Natural killer cell (primary cell): ENCODE results near the gene TIGD1. TPM values are rescaled to one million over a fixed set of nuclear protein-coding genes. Genes with fewer than 3 reads are reported as not detected.

Experiments used
- ATAC-seq, 3 donors: fragments of 150-1000 bp in 2 of 3; fragments of 200-7000 bp in 1 of 3; cut with Tn5 transposase; 1 replicate in 1 of 3; 2 replicates in 2 of 3; pipeline ENCODE4 v1.10.0; 2021; ENCODE audit warnings: mild to moderate bottlenecking in 2 of 3, moderate library complexity in 2 of 3
- DNase-seq, 2 donors: peaks; one replicate each; pipeline versions ENCODE4 v3.0.0 to v3.0.0-alpha.2; 2013 to 2021; ENCODE audit warnings: mixed read lengths in 1 of 2
- H3K27ac ChIP-seq: one replicate; pipeline ENCODE4 v1.5.1; 2013; ENCODE audit warnings: mild to moderate bottlenecking, low read length
- H3K27me3 ChIP-seq: one replicate; pipeline ENCODE4 v1.6.1; 2013; ENCODE audit warnings: low read length; ENCODE audit not compliant: control insufficient read depth, insufficient read depth
- H3K36me3 ChIP-seq: one replicate; pipeline ENCODE4 v1.6.1; 2013; ENCODE audit warnings: low read length; ENCODE audit not compliant: control insufficient read depth, insufficient read depth
- H3K4me1 ChIP-seq: one replicate; pipeline ENCODE4 v1.6.1; 2013; ENCODE audit warnings: low read length; ENCODE audit not compliant: control insufficient read depth, insufficient read depth
- H3K4me3 ChIP-seq: one replicate; pipeline ENCODE4 v1.5.1; 2013; ENCODE audit warnings: low read length
- H3K9me3 ChIP-seq: one replicate; pipeline ENCODE4 v1.6.1; 2013; ENCODE audit warnings: low read length; ENCODE audit not compliant: control insufficient read depth, insufficient read depth
- H3K27ac Mint-ChIP-seq, 2 donors: one replicate each; pipeline ENCODE4 v1.8.0; 2022; ENCODE audit warnings: mild to moderate bottlenecking in 2 of 2, mixed read lengths in 2 of 2, moderate library complexity in 1 of 2
- H3K27me3 Mint-ChIP-seq, 2 donors: one replicate each; pipeline ENCODE4 v1.8.0; 2022; ENCODE audit warnings: low read depth in 2 of 2, mixed read lengths in 2 of 2
- H3K36me3 Mint-ChIP-seq: one replicate; pipeline ENCODE4 v1.8.0; 2022; ENCODE audit warnings: mixed read lengths
- H3K4me1 Mint-ChIP-seq, 2 donors: one replicate each; pipeline ENCODE4 v1.8.0; 2022; ENCODE audit warnings: mixed read lengths in 2 of 2
- H3K4me3 Mint-ChIP-seq: one replicate; pipeline ENCODE4 v1.8.0; 2022; ENCODE audit warnings: mild to moderate bottlenecking, moderate library complexity, mixed read lengths
- H3K9me3 Mint-ChIP-seq, 2 donors: one replicate each; pipeline ENCODE4 v1.8.0; 2022; ENCODE audit warnings: mixed read lengths in 2 of 2
- CTCF ChIP-seq: fragments of 200-600 bp; IDR thresholded peaks from one replicate; pipeline ENCODE4 v1.8.0; 2022; ENCODE audit warnings: antibody characterized with exemption
- WGBS: methylation state at CpG from one replicate; pipeline ENCODE4 v1.1.7; 2013; ENCODE audit warnings: missing lambda C conversion rate; ENCODE audit not compliant: insufficient coverage; 5-methylcytosine and 5-hydroxymethylcytosine counted together
- intact Hi-C: fragments of 100-400 bp; cut with micrococcal nuclease; formaldehyde crosslinking; loops from one replicate; pipeline ENCODE4 v1.14.2; 2022
- total RNA-seq, 4 donors: library from RNA; stranded (reverse); fragments of 120-200 nt in 1 of 4; gene quantifications; one replicate each; pipeline versions ENCODE4 v1.2.3 to v1.2.4, GENCODE V29; 2013 to 2022

TIGD1 gene
- total RNA-seq, 3 donors from 2014 or later (not counting 1 experiment from before 2014, with no cell fraction given) = 10.6 to 13.2 (median 12.4) TPM

GRCh38 chr2:232523402-232523681 is 27.0 kb downstream of the TIGD1 start:
- no peak for ATAC-seq
- Mint-ChIP-seq H3K4me1 (peaks cover 0 to 8% of the 10 kb centered on the region in 2 donors), H3K4me3 (peak overlapping the region; percentile 50), H3K9me3 (no peaks in the 10 kb centered on the region), H3K27me3 (peaks cover 12 to 30% of the 10 kb centered on the region in 2 donors), H3K36me3 (no peaks in the 10 kb centered on the region), H3K27ac (no peak overlapping the region)
- Histone ChIP-seq H3K4me1 (peaks cover 31% of the 10 kb centered on the region), H3K27ac (no peak overlapping the region), H3K27me3 (peaks cover 18% of the 10 kb centered on the region), H3K4me3 (no peak overlapping the region), H3K9me3 (no peaks in the 10 kb centered on the region), H3K36me3 (no peaks in the 10 kb centered on the region)
- intact Hi-C loops = no loop called here
- WGBS = 20% methylated on average over 16 of the region's 16 CpGs
- no peak for TF ChIP-seq CTCF
- no peak for DNase-seq

- Mint-ChIP-seq H3K27me3 (peaks cover 12 to 30% of the 10 kb centered on the region in 2 donors), H3K9me3 (no peaks in the 10 kb centered on the region), H3K27ac (no peak overlapping the region), H3K4me1 (peaks cover 0 to 4% of the 10 kb centered on the region in 2 donors), H3K36me3 (no peaks in the 10 kb centered on the region), H3K4me3 (peak overlapping the region; percentile 50)
- Histone ChIP-seq H3K4me1 (peaks cover 26% of the 10 kb centered on the region), H3K9me3 (no peaks in the 10 kb centered on the region), H3K4me3 (no peak overlapping the region), H3K36me3 (no peaks in the 10 kb centered on the region), H3K27me3 (peaks cover 18% of the 10 kb centered on the region), H3K27ac (no peak overlapping the region)
- DNase-seq (peak in 1 of 2 donors; percentile 28), ATAC-seq (peak in 1 of 3 donors; percentile 5)
- 22% methylated on average over 46 of the region's 46 CpGs for WGBS
- no peak for TF ChIP-seq CTCF
- intact Hi-C loops = no loop called here
Measured at GRCh38 chr2:232522623-232523401, 27.5 kb downstream of the TIGD1 start.

GRCh38 chr2:232521959-232522622 is 28.3 kb downstream of the TIGD1 start:
- Histone ChIP-seq H3K36me3 (no peaks in the 10 kb centered on the region), H3K4me1 (peaks cover 26% of the 10 kb centered on the region), H3K27ac (no peak overlapping the region), H3K4me3 (no peak overlapping the region), H3K9me3 (no peaks in the 10 kb centered on the region), H3K27me3 (peaks cover 18% of the 10 kb centered on the region)
- peaks cover 0 to 4% of the 10 kb centered on the region in 2 donors for H3K4me1 Mint-ChIP-seq
- H3K9me3 Mint-ChIP-seq = no peaks in the 10 kb centered on the region
- no peak overlapping the region for H3K27ac Mint-ChIP-seq
- ATAC-seq (peak; percentile 65 to 90 (median 89)), DNase-seq (peak; percentile 71 to 79)
- peak; percentile 94 for TF ChIP-seq CTCF
- H3K27me3 Mint-ChIP-seq = peaks cover 12 to 31% of the 10 kb centered on the region in 2 donors
- intact Hi-C loops = no loop called here
- no peaks in the 10 kb centered on the region for H3K36me3 Mint-ChIP-seq
- WGBS = 9% methylated on average over 66 of the region's 66 CpGs
- H3K4me3 Mint-ChIP-seq = no peak overlapping the region
